GM18507 (cell line): ENCODE results near the gene SH2D3C.

Experiments
- DNase-seq: peaks from one replicate; pipeline ENCODE4 v3.0.0; 2011; ENCODE audit warnings: low read depth; ENCODE audit not compliant: insufficient read length; ENCODE audit errors: extremely low spot score
- FAIRE-seq: peaks from 2 replicates; lab custom pipeline; 2011; peaks lifted over from hg19 to GRCh38; lab: Jason Lieb, UNC

The SH2D3C gene

GRCh38 chr9:127726871-127727270 lies 51.6 kb downstream of the SH2D3C start:
- DNase-seq = no peak
- FAIRE-seq = no peak

GRCh38 chr9:127724012-127724411 lies 54.5 kb downstream of the SH2D3C start:
- no peak for FAIRE-seq
- DNase-seq = no peak

- no peak for FAIRE-seq
These were observed 55.0 kb downstream of the SH2D3C start for GRCh38 chr9:127723444-127723843.

GRCh38 chr9:127723013-127723412 lies 55.5 kb downstream of the SH2D3C start:
- FAIRE-seq (no peak), DNase-seq (no peak)

More at GRCh38 chr9:127723444-127723843, 55.0 kb downstream of the SH2D3C start:
- no peak for DNase-seq

GRCh38 chr9:127722055-127722745 lies 56.3 kb downstream of the SH2D3C start:
- no peak for DNase-seq
- FAIRE-seq = no peak

- no peak for FAIRE-seq
- DNase-seq = no peak
These were observed 57.1 kb downstream of the SH2D3C start for GRCh38 chr9:127721391-127721821.

GRCh38 chr9:127720865-127721227 lies 57.6 kb downstream of the SH2D3C start:
- DNase-seq = no peak
- no peak for FAIRE-seq

- no peak for FAIRE-seq
- no peak for DNase-seq
These were observed 58.2 kb downstream of the SH2D3C start for GRCh38 chr9:127720031-127720864.

- no peak for DNase-seq
- no peak for FAIRE-seq
These were observed 60.7 kb downstream of the SH2D3C start for GRCh38 chr9:127717766-127718165.

- DNase-seq (no peak), FAIRE-seq (no peak)
These were observed 62.1 kb downstream of the SH2D3C start for GRCh38 chr9:127716412-127716811.

- peak; percentile 98 for DNase-seq
- FAIRE-seq = peak; percentile 98
These were observed 62.8 kb downstream of the SH2D3C start, which contains the start of the genes PTRH1 and TTC16 for GRCh38 chr9:127715470-127716337. Gene PTRH1 (minus strand): TSS chr9:127715663. CDS start chr9:127715639, 24 bp downstream. Gene TTC16 (plus strand): TSS chr9:127716079. CDS start chr9:127716146, 67 bp downstream.

- no peak for FAIRE-seq
- no peak for DNase-seq
These were observed 63.5 kb downstream of the SH2D3C start for GRCh38 chr9:127714951-127715469.

- no peak for DNase-seq
- no peak for FAIRE-seq
These were observed 64.3 kb downstream of the SH2D3C start for GRCh38 chr9:127714020-127714750.

- no peak for FAIRE-seq
These were observed 65.6 kb downstream of the SH2D3C start for GRCh38 chr9:127712867-127713266.

GRCh38 chr9:127712371-127712770 lies 66.1 kb downstream of the SH2D3C start:
- DNase-seq (no peak), FAIRE-seq (no peak)

More at GRCh38 chr9:127712867-127713266, 65.6 kb downstream of the SH2D3C start:
- DNase-seq = no peak

- FAIRE-seq (no peak), DNase-seq (no peak)
These were observed 66.6 kb downstream of the SH2D3C start for GRCh38 chr9:127711831-127712274.

- no peak for DNase-seq
- no peak for FAIRE-seq
These were observed 67.2 kb downstream of the SH2D3C start for GRCh38 chr9:127711226-127711701.

GRCh38 chr9:127710204-127710783 lies 68.2 kb downstream of the SH2D3C start:
- DNase-seq = no peak
- FAIRE-seq = no peak
